ENCODE data around the gene KIRREL1.

GRCh38 chr1:157993918-157994605 lies 617 bp downstream of the KIRREL1 start:
- no peak for TF ChIP-seq CTCF (IDR thresholded peaks at IDR 0.05)
- TF ChIP-seq POLR2A (IDR thresholded peaks at IDR 0.05) = no peak

Measured in lower leg skin (tissue), 3 donors.